Neutrophil (primary cell): ENCODE measurements around the gene PHYKPL.

Experiments
- H3K27ac ChIP-seq: fragments of 200-600 bp; sonication (generic); 2 replicates; pipeline ENCODE4 v1.5.1; 2016; ENCODE audit warnings: mild to moderate bottlenecking, moderate library complexity
- H3K27me3 ChIP-seq: fragments of 200-600 bp; sonication (generic); 2 replicates; pipeline ENCODE4 v1.6.0; 2016; ENCODE audit warnings: mild to moderate bottlenecking
- H3K36me3 ChIP-seq: fragments of 200-600 bp; sonication (generic); 2 replicates; pipeline ENCODE4 v1.5.1; 2017
- H3K4me1 ChIP-seq, 2 experiments: fragments of 200-600 bp in 1 of 2; sonication (generic) in 1 of 2; 1 replicate in 1 of 2; 2 replicates in 1 of 2; pipeline versions ENCODE4 v1.5.1 to v1.6.1; 2013 to 2016; ENCODE audit warnings: low read depth in 1 of 2, low read length in 1 of 2, mild to moderate bottlenecking in 1 of 2, moderate library complexity in 1 of 2; ENCODE audit not compliant: control insufficient read depth in 1 of 2, insufficient read depth in 1 of 2
- H3K4me3 ChIP-seq, 2 experiments: fragments of 200-600 bp in 1 of 2; sonication (generic) in 1 of 2; 1 replicate in 1 of 2; 2 replicates in 1 of 2; pipeline ENCODE4 v1.5.1; 2013 to 2016; ENCODE audit warnings: low read depth in 1 of 2, low read length in 1 of 2, mild to moderate bottlenecking in 1 of 2, moderate library complexity in 1 of 2
- H3K9me3 ChIP-seq: fragments of 200-600 bp; sonication (generic); 2 replicates; pipeline ENCODE4 v1.5.1; 2016
- TF ChIP-seq, protein P1 (sequence below): fragments of 200-600 bp; sonication (generic); IDR thresholded peaks from 2 replicates; pipeline ENCODE4 v1.5.1; 2016; ENCODE audit warnings: antibody characterized with exemption

The PHYKPL gene

DNA sequence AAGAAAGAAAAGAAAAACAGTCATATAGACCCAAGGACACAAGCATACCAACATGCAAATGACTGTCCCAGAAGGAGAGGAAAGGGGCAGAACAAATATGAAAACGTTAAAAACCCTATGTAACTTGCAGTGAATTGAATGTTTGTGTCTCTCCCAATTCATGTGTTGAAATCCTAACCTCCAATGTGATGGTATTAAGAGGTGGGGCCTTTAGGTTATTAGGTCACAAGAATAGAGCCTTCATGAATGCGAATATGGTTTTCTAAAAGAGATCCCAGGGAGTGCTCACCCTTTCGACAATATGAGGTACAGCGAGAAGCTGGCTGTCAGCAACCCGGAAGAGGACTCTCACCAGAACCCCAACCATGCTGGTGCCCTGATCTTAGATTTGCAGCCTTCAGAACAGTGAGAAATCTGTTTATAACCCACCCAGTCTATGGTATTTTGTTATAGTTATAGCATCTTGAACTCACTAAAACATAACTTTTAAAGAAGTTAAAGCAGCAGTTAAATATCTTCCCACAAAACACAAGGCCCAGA, 14.3 kb downstream of the PHYKPL start:
- H3K27me3 ChIP-seq = no peaks in the 10 kb centered on the region
- H3K4me3 ChIP-seq = no peak overlapping the region
- H3K9me3 ChIP-seq = no peaks in the 10 kb centered on the region
- H3K4me1 ChIP-seq = peaks cover 59% of the 10 kb centered on the region in 2 experiments
- TF ChIP-seq, protein P1, sequence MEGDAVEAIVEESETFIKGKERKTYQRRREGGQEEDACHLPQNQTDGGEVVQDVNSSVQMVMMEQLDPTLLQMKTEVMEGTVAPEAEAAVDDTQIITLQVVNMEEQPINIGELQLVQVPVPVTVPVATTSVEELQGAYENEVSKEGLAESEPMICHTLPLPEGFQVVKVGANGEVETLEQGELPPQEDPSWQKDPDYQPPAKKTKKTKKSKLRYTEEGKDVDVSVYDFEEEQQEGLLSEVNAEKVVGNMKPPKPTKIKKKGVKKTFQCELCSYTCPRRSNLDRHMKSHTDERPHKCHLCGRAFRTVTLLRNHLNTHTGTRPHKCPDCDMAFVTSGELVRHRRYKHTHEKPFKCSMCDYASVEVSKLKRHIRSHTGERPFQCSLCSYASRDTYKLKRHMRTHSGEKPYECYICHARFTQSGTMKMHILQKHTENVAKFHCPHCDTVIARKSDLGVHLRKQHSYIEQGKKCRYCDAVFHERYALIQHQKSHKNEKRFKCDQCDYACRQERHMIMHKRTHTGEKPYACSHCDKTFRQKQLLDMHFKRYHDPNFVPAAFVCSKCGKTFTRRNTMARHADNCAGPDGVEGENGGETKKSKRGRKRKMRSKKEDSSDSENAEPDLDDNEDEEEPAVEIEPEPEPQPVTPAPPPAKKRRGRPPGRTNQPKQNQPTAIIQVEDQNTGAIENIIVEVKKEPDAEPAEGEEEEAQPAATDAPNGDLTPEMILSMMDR = no peak
- peaks cover 52% of the 10 kb centered on the region for H3K36me3 ChIP-seq
- H3K27ac ChIP-seq = peak overlapping the region; percentile 9

DNA sequence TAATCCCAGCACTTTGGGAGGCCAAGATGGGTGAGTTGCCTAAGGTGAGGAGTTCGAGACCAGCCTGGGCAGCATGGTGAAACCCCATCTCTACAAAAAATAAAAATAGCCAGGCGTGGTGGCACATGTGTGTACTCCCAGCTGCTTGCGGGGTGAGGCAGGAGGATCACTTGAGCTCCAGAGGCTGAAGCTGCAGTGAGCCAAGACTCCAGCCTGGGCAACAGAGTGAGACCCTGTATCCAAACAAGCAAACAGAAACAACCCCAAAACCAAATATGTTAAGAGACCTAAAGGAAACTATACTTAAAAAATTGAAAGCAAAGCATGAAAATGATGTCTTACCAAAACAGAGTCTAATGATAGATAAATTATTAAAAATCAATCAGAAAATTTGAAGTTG, 15.8 kb downstream of the PHYKPL start:
- TF ChIP-seq, protein P1 = no peak
- Histone ChIP-seq H3K27ac (peak overlapping the region; percentile 82), H3K27me3 (no peaks in the 10 kb centered on the region), H3K36me3 (peaks cover 52% of the 10 kb centered on the region), H3K4me1 (peaks cover 54 to 60% of the 10 kb centered on the region in 2 experiments), H3K9me3 (no peaks in the 10 kb centered on the region), H3K4me3 (peak overlapping the region; percentile 36 to 44)

DNA sequence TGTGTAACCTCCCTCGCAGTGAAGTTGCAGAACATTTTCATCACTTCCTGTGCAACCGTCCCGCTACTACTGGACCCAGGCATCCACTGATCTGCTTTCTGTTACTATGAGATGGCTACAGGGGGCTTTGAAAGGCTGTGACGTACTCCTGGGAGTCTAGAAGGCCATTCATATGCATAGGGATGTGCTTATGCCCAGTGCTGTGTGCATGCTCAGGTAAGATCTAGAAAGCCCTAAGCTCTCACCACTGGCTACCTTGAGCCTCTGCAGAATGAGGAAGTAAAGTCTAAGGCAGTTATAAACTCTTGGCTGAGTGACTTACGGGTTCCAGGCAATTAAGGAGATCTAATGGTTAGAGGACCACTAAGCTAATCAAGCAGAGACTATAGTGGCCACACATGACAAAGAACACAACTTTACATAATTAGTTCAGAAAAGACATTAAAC, 16.5 kb downstream of the PHYKPL start:
- H3K36me3 ChIP-seq = peaks cover 54% of the 10 kb centered on the region
- H3K9me3 ChIP-seq = no peaks in the 10 kb centered on the region
- peak overlapping the region; percentile 36 to 44 for H3K4me3 ChIP-seq
- peak overlapping the region; percentile 82 for H3K27ac ChIP-seq
- H3K4me1 ChIP-seq = peaks cover 48 to 53% of the 10 kb centered on the region in 2 experiments
- no peaks in the 10 kb centered on the region for H3K27me3 ChIP-seq
- TF ChIP-seq, protein P1 = no peak

DNA sequence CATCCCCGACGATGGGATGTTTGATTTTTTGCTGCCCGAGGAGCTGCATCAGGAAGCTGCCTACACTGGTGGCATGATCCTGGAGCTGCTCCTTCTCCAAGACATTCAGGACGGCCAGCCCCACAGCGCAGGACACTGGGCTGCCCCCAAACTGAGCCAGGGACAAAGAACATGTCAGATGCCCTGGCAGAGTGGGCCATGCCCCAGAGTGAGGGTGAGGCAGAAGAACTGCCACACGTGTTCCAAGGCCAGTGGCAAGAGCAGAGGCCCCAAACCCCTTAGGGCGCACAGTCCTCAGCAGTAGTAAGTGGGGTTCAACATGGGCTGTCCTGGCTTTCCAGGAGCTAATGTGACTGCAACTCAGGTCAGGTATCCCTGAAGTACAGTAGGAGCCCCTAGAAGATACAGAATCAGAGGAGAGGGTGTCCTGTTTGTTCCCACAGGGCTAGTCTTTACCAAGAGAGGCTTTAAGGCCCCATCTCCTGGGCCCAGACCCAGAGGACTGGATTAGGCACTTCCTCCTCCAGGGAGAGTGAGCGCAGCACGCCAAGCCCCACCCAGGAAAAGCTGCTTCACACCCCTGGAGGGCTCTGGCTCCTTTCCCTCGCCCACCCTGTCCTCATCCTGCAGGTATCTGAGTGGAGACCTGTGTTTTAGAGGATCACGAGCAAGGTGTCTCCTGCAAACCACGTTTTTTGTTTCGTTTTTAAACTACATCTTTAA, 17.2 kb downstream of the PHYKPL start:
- peak overlapping the region; percentile 36 to 44 for H3K4me3 ChIP-seq
- H3K27ac ChIP-seq = peak overlapping the region; percentile 82
- TF ChIP-seq, protein P1 = no peak
- peaks cover 56% of the 10 kb centered on the region for H3K36me3 ChIP-seq
- H3K27me3 ChIP-seq = no peaks in the 10 kb centered on the region
- H3K4me1 ChIP-seq = peaks cover 42 to 46% of the 10 kb centered on the region in 2 experiments
- no peaks in the 10 kb centered on the region for H3K9me3 ChIP-seq

DNA sequence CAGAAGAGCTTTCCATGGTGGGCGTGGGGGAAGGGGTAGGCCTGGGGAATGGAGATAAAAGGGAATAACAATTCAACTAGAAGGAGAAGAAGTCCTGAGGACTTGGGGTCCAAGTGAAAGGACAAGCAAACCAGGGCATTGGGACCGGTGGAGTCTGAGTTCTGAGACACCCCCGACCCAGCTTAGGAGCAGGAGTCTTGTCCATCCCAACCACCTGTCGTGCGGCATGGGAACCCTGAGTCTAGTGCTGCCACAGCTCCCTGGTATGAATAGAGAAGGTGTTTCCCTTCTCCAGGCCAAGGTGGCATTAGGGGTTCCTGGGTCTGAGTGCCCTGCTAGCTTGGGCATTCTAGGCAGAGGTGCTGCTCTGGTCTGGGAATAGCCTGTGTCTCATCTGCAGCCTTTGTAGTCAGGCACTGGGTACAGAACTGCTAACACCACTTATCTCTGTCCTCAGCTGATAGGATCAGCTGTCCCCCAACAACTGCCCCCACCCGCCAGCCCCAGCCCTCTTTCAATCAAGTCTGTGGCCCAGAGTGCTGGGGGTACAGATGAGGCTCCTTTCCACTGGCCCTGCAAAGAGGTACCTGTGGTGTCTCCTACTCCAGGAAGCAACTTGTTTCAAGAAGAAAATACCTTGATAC, 18.3 kb downstream of the PHYKPL start:
- TF ChIP-seq, protein P1 = no peak

More for the DNA sequence above, 18.3 kb downstream of the PHYKPL start:
- H3K27me3 ChIP-seq = no peaks in the 10 kb centered on the region
- H3K9me3 ChIP-seq = no peaks in the 10 kb centered on the region
- H3K36me3 ChIP-seq = peaks cover 60% of the 10 kb centered on the region
- peaks cover 42 to 46% of the 10 kb centered on the region in 2 experiments for H3K4me1 ChIP-seq
- peak overlapping the region; percentile 82 for H3K27ac ChIP-seq
- no peak overlapping the region for H3K4me3 ChIP-seq
